Pons (tissue), 1 donor: ENCODE measurements around the gene RBMS1.
"Not testable (repeated sequence)": the region's sequence is repeated elsewhere in the genome, so short reads cannot be mapped to it uniquely, and the experiment has no call there.

Experiments
- DNase-seq: peaks from one replicate; pipeline ENCODE4 v3.0.0-alpha.2; 2016; ENCODE audit warnings: low spot score

RBMS1 gene

GRCh38 chr2:160501370-160501769 lies 7.8 kb upstream of the RBMS1 start:
- DNase-seq, result no peak

DNA sequence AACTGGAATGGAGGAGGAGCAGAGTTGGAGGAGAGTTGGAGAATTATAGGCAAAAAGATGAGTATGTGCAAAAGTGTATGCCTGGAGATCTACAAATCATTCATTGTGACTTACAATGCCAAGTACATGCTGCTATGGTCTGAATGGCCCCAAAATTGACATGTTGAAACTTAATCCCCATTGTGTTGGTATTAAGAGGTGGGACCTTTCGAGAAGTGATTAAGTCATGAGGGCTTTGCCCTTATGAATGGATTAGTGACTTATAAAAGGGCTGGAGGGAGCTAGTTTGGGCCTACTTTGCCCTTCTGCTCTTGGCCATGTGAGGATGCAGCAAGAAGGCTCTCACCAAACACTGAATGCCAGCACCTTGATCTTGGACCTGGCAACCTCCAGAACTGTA lies 6.3 kb upstream of the RBMS1 start:
- DNase-seq, result no peak

DNA sequence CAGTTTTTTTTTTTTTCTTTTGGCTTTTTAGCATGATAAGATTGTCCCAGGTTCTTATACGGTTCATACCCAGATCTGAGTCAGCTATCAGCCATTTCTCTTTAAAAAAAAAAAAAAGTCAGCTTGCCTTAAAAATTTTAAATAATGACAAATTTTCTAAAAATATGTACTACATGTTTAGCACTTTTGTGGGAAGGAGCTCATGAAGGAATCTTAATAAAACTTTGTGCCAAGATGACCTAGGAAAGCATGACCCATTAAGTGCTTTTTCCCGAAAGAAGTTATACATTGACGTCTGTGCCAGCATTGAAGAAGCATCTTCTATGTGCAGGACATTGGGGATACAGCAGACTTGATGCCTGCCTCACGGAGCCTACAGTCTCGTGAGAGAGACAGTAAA lies 4.5 kb upstream of the RBMS1 start:
- no peak for DNase-seq

DNA sequence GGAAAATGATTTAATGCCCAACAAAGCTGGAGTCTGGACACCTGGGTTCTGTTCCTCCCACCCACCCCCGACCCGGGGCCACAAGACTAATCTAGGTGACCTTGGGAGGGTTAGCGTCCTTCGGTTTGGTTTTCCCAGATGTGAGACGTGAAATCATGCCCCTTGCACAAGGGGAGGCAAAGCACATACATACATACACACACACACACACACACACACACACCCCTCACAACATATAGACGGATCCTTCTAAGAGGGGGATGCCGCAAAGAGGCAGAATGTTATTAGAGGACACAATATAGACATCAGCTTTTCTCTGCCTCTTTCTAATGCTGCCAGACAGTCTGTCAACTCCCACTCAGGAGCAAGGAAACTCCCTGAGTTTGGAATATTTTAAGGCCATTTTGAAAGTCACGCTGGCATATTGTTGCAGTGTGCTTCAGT lies 616 bp upstream of the RBMS1 start:
- no peak for DNase-seq

DNA sequence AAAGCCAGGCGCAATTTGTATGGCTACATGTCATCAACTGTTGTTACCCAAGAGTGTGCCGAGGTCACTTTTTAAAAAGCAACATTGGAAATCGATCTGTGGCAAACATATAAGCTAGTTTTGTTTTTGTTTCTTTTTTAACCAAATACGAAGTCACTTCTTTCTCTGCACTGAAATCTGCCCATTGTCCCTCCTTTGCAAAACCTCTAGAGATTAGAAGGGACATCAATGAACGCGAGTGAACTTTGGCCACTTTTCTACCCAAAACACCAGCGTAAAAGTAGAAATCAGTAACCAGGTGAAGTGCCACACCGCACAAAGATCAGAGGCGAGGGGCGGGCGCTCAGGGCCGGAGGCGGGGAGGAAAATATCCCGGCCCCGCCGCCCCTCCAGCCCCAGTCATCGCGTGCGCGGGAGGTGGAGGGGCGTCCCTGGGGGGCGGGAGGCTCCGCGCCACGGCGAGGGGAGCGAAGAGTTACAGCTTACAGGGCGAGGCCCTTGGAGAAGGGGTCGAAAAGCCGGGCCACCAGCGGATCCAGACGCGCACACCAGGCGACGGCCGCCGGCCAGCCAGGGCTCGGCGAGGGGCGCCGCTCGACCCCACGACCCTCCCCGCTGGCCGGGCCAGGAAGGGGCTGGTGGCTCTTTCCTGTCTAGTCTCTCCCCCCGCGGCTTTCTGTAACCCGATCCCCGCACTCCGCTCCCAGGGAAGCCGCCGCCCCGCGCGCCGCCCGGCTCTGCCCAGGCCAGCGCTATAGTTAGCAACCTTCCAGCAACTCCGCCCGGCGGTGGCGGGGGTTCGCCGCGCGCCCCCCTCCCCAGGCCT lies 993 bp downstream of the RBMS1 start:
- no peak for DNase-seq

GRCh38 chr2:160491911-160492371 lies 1.7 kb downstream of the RBMS1 start:
- no peak for DNase-seq

DNA sequence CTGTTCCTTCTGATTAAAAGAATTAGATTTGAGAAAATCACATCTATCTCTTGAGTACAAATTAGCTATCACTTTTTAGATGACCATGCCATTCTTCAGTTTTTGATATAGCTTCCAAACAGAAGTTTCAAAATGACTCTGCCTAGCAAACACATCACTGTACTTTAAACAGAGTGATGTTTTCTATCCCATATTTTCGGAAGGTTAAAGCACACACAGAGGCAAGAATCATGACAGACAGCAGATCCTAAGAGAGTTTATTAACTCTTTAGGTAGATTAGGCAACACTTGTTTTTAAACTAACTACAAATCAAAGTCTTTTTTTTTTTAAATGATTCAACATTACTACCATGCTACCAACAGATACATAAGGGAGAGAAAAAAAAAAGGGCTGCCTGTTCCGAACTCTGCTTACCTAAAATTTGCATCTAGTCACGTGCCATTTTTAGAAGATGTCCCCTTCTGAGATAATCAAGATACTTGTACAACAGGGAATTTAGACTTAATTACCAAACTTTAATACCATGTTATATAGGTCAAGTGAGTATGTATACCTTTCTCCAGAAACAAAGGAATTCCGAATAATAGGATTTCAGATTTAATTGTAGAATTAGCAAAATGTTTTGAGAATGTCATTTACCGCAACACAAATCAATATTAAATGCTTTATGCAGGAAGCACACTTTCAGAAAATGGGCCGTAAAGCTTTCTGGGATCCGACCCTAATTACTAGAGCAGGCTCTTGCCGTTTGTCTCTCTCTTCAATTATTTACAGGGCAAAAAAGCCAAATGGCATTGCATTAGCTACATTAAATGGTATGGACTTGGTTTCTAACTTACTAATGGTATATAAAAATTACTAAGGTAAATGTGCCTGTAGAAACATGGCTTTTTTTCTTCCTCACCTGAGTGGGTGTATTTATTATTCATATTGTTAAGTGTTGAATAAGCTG lies 2.6 kb downstream of the RBMS1 start:
- no peak for DNase-seq

DNA sequence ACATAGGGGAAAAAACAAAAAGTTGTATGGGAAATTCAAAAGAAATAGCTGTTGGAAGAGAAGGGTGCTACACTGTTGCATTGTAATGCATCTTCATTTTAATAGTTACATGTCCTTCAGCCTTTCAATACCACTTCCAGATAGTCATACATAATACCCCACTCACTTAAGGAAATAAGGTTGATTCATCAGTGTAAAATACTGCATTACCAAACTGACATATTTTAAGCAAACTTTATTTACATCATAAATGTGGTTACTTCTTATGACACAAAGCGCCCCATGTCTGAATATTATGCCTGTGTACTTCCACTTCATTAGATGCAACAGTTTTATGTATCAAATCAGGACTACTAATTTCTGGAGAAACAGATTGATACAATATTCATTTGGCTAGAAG lies 4.5 kb downstream of the RBMS1 start:
- no peak for DNase-seq

- DNase-seq, result not testable (repeated sequence)
Observed at GRCh38 chr2:160488289-160488688, 5.3 kb downstream of the RBMS1 start.

DNA sequence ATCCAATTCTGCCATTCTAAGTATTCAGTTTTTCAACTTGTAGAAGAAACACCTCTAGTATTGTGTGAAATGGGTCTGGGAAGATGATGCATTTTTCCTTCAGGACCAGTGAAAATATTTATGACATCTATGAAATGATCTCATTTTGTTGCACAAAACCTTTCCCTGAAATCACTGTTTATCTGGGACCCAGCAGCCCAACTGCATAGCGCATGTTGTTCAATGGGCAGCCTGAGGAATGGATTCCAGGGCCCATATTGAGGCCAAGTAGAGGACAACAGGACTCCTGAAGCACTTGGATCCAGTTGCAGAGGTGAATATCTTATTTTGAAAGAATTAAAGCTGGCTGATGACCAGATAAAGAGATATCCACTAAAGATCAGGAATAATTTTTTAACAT lies 7.3 kb downstream of the RBMS1 start:
- no peak for DNase-seq

DNA sequence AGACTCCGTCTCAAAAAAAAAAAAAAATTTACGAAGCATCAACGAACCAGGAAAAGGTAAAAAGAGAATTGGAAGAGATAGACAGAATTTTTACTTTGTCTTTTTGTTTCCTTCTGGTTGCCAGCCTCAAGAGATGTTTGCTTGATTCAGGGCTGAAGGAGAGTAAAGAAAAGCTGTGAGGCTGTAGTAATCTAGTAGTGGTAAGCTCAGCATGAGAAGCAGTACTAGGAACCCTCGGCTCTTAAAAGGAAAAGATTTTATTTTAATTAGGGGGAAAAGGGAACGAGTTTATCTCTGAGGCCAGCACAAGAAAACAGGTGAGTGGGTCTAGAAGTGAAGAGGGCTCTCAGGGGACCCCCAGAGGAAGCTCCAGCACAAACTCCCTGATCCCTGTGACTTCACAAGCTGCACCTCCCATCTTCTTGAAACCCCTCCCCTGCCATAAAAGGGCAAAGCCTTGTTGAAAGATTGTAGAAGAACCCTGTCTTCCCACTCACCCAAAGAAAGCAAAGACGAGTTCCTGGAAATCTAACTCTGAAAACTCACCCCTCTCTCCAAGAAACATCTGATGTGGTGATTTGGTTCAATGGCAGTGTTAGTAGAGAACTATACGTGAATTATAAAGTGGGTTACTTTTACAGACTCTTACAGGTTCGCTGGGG lies 8.6 kb downstream of the RBMS1 start:
- no peak for DNase-seq

GRCh38 chr2:160482673-160483072 lies 10.9 kb downstream of the RBMS1 start:
- no peak for DNase-seq

GRCh38 chr2:160479269-160479668 lies 14.3 kb downstream of the RBMS1 start:
- DNase-seq, result no peak

GRCh38 chr2:160478660-160479059 lies 14.9 kb downstream of the RBMS1 start:
- no peak for DNase-seq

DNA sequence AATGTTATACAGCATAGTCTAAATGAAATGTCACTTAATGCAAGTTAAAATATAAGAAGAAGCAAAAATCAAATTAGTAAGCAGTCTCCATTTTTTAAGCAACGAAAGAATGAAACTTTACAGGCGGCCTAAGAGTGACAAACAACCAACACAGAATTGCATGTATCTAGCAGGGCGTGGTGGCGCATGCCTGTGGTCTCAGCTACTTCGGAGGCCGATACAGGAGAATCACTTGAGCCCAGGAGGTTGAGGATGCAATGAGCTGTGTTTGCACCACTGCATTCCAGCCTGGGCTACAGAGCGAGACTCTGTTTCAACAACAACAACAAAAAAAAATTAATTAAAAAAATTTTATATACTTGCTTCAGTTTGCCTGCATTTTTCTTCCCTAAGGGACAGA lies 16.6 kb downstream of the RBMS1 start:
- no peak for DNase-seq

DNA sequence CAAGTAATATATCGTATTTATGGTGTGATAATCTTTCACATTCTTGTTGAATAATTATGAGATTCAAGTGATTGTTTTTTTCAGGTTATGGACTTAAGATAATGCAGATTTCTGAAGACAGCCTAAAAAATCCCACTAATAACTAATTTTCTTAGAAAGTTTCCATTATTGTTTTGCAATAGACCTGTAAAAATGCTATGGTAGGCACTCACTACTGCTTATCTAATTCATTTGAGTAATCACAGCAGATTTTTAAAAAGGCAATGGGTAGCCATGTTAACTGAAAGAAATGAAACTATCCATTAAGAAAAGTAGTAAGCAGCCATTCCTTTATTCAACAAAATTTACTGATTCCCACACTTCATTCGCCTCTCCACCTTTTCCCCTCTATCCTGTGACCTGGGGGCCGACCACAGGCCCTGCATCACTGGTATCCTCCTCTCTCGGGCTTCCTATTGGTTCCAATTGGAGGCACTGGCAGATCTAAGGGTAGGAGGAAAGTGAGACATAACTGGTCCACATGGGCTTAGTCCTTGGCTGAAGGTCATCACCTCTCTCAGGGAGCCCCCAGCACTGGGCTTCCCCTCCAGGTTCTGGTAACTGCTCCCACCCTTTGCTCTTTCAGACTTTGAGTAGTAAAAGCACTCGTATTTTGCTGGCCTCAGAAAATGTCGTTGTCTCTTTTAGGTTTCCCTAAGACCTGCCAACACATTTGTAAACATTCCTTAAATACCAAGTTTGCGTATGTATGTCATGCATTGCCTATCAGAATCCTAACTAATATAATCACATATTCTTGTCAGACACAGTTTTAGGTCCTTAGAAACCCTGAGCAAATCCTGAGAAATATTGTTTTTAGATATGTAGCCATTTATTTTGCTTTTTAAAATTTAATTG lies 18.5 kb downstream of the RBMS1 start:
- no peak for DNase-seq

DNA sequence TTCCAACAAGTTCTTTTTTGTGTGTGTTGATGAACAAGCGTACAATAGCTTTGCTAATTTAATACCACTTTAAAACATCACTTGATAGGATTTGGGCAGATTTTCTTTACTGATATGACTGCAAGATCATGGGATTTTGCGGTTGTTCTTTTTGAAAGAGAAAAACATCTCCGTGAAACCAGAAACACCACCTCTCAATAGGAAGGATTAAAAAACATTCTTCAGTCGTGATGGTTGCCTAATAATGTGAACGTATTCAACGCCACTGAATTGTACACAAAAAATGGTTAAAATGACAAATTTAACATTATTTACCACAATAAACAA lies 19.3 kb downstream of the RBMS1 start:
- DNase-seq, result no peak

DNA sequence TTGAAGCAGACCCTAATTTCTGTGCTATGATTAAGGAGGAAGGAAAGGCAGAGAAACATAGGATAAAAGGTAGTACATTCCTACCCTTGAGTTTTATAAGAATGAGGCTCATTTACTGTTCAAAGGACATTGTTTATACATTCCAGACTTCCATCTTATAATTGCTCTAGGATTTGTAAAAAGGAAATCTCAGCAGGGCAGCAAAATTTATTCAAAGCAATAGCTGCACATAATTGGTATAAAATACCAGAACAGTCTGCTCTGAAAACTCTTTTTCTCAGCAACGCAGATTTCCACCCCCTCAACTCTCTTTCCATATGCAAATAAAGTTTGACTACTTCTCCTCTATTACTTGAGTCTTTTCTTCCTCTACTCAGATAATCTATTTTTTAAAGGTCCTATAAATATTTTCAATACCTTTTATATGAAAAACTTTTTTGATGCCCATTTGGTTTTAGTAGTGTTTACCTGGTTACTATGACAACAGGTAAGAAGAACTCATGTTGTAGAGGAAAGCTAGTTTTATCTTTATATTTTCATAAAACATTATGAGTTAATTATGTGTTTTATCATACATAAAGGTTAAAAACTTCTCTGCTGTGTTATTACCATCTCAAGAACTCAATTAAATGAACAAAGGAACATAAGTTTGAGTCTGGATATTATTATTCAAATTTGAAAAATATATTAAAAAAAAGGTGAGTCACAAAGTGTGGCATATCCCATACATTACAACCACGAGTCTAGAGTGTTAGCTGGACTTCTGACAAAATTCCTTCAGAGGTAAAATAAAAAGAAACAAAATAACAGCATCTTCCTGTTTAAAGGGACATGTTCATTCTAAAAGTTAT lies 19.9 kb downstream of the RBMS1 start:
- no peak for DNase-seq

DNA sequence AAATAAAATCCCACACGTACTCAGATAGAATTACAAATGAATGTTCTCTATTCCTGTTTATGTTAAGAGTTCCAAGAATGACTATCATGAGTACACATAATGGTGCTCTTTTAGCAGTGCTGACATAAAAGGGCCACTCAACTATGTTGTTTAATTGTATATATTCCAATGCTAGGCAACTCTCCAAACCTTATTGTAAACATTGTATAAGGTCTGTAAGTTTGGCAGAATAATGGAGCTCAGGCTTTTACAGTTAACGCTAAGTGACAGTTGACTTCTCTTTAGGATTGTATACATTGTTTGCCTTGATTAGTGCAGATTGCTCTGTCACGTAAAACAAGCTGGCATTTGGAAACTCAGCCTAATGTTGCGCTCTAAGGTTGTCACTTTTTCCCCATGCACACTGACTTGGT lies 20.8 kb downstream of the RBMS1 start:
- DNase-seq, result no peak

DNA sequence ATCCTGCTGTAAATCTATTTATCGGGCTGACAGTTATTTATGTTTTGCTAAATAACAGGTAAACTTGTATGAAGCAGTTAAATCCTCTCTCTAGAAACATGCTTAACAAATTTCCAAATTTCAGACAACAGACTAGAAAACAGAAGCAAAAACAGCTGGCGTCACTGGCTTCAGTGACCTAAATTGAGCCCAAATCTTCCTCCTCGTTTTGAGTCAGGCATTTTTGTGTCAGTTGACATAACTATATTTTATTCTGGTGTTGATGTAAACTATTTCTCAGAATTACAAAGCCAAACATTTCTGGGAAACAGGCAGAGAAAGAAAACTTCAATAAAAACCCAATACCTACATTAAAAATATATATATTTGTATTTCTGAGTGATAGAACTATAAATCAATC lies 21.7 kb downstream of the RBMS1 start:
- DNase-seq, result no peak
